Panc1 (cell line): ENCODE data around the gene GPR55. TPM values are rescaled to one million over a fixed set of nuclear protein-coding genes. Genes with fewer than 3 reads are reported as not detected.

ENCODE experiments used
- ATAC-seq: fragments of 200-7000 bp; cut with Tn5 transposase; 2 replicates; pipeline ENCODE4 v1.9.1; 2020; ENCODE audit warnings: mild to moderate bottlenecking, moderate library complexity
- BruUV-seq: library from RNA; stranded (reverse); fragments of 400-500 nt; replicated peaks from 2 replicates; lab custom pipeline; 2021; lab: Mats Ljungman, UMichigan
- CTCF ChIA-PET: fragments of 300-600 bp; sonication (Branson Sonifier 250); formaldehyde crosslinking; loops from one replicate; lab custom pipeline; 2022; ENCODE audit warnings: antibody characterized with exemption; lab: Charles Lee
- POLR2A ChIA-PET: fragments of 300-600 bp; sonication (Branson Sonifier 250); formaldehyde crosslinking; loops from one replicate; lab custom pipeline; 2022; ENCODE audit warnings: antibody characterized with exemption; lab: Charles Lee
- DNase-seq: peaks from one replicate; pipeline ENCODE4 v3.0.0-alpha.2; 2010; ENCODE audit warnings: low read depth, low spot score
- H3K27ac ChIP-seq: 2 replicates; pipeline ENCODE4 v1.5.1; 2011; ENCODE audit warnings: mild to moderate bottlenecking, low read length, inconsistent platforms
- H3K27me3 ChIP-seq: fragments of 200-500 bp; sonication (Bioruptor generic); 2 replicates; pipeline ENCODE4 v1.6.0; 2014; ENCODE audit warnings: low read length, inconsistent platforms; ENCODE audit not compliant: control insufficient read depth, insufficient read depth
- H3K36me3 ChIP-seq: fragments of 200-500 bp; sonication (Bioruptor generic); 2 replicates; pipeline ENCODE4 v1.5.1; 2014; ENCODE audit warnings: inconsistent platforms, mild to moderate bottlenecking, low read length, moderate library complexity; ENCODE audit not compliant: control insufficient read depth, insufficient read depth
- H3K4me1 ChIP-seq: 2 replicates; pipeline ENCODE4 v1.5.1; 2011; ENCODE audit warnings: inconsistent platforms, mild to moderate bottlenecking, low read length, moderate library complexity; ENCODE audit not compliant: control insufficient read depth, insufficient read depth
- H3K4me3 ChIP-seq, 2 experiments: 2 replicates each; pipeline ENCODE4 v1.5.1; 2011 to 2012; ENCODE audit warnings: low read depth in 2 of 2, low read length in 2 of 2, mild to moderate bottlenecking in 2 of 2, inconsistent platforms in 1 of 2, moderate library complexity in 1 of 2
- H3K9me3 ChIP-seq: fragments of 200-500 bp; sonication (Bioruptor generic); 2 replicates; pipeline ENCODE4 v1.5.1; 2014; ENCODE audit warnings: low read depth, mild to moderate bottlenecking, inconsistent platforms, low read length, moderate library complexity; ENCODE audit not compliant: control insufficient read depth, insufficient read depth
- CTCF ChIP-seq: fragments of 450-650 bp; IDR thresholded peaks from 2 replicates; pipeline ENCODE4 v1.5.1; 2017; ENCODE audit warnings: mild to moderate bottlenecking
- POLR2AphosphoS5 ChIP-seq: IDR thresholded peaks from 2 replicates; pipeline ENCODE4 v1.6.1; 2012; ENCODE audit warnings: mild to moderate bottlenecking, low read depth, low read length, moderate library complexity
- REST ChIP-seq, 2 experiments: IDR thresholded peaks; 2 replicates each; pipeline ENCODE4 v1.6.1; 2011 to 2012; ENCODE audit warnings: low read depth in 2 of 2, control low read depth in 1 of 2, low read length in 1 of 2, mild to moderate bottlenecking in 1 of 2, moderate library complexity in 1 of 2; ENCODE audit not compliant: insufficient read depth in 1 of 2
- SIN3A ChIP-seq: IDR thresholded peaks from 2 replicates; pipeline ENCODE4 v1.6.1; 2012; ENCODE audit warnings: low read depth, mild to moderate bottlenecking, low read length, moderate library complexity, borderline replicate concordance; ENCODE audit not compliant: insufficient read depth
- TCF7L2 ChIP-seq: IDR thresholded peaks from 2 replicates; pipeline ENCODE4 v1.6.1; 2011; ENCODE audit warnings: mild to moderate bottlenecking, low read depth, low read length, inconsistent platforms
- in situ Hi-C: cut with HindIII; loops from 2 replicates; pipeline ENCODE4 v1.10.0; 2016; ENCODE audit warnings: low sequenced_read_pairs, low pct_unique_long_range_greater_than_20kb
- intact Hi-C: fragments of 100-400 bp; cut with micrococcal nuclease; formaldehyde crosslinking; loops from one replicate; pipeline ENCODE4 v1.10.0; 2022; ENCODE audit not compliant: unreplicated experiment
- total RNA-seq: library from RNA; stranded (reverse); gene quantifications from one replicate; pipeline ENCODE4 v1.2.1, GENCODE V29; 2021; ENCODE audit not compliant: unreplicated experiment

Gene GPR55
- total RNA-seq, 1 experiment from 2014 or later, result 0.08 TPM

- Histone ChIP-seq H3K9me3 (peaks cover 8% of the 10 kb centered on the region; the same call in 1 of the 2 replicates), H3K4me1 (no peaks in the 10 kb centered on the region), H3K36me3 (no peaks in the 10 kb centered on the region), H3K4me3 (no peak overlapping the region), H3K27me3 (no peaks in the 10 kb centered on the region), H3K27ac (no peak overlapping the region)
- no peak for DNase-seq
- ChIA-PET POLR2A (no interaction called here), CTCF (interaction anchor here (0.6 kb wide), 1 partner anchor 15 kb away, joined by 4 read pairs; no protein-coding TSS in a partner anchor)
- in situ Hi-C loops, result no loop called here
- BruUV-seq, result no TSS peak
- 0 out of 2 replicates have a peak, but pooled peaks have one; percentile 47 for ATAC-seq
- intact Hi-C loops, result no loop called here
- TF ChIP-seq TCF7L2 (no peak), REST (IDR thresholded peaks at IDR 0.05; ENCODE audit: insufficient read depth in 1 of 2, low read depth in 2 of 2, low read length in 1 of 2) (no peak), SIN3A (no peak), CTCF (no peak), POLR2AphosphoS5 (no peak)
These were observed 7.8 kb upstream of the GPR55 start for GRCh38 chr2:230932556-230933511.

- intact Hi-C loops (no loop called here), in situ Hi-C loops (no loop called here)
- Histone ChIP-seq H3K4me1 (no peaks in the 10 kb centered on the region), H3K36me3 (no peaks in the 10 kb centered on the region), H3K4me3 (no peak overlapping the region), H3K27me3 (no peaks in the 10 kb centered on the region), H3K27ac (no peak overlapping the region), H3K9me3 (no peaks in the 10 kb centered on the region)
- ChIA-PET CTCF (interaction anchor here (0.6 kb wide), 1 partner anchor 14 kb away, joined by 4 read pairs; no protein-coding TSS in a partner anchor), POLR2A (no interaction called here)
- ATAC-seq (no peak), DNase-seq (no peak)
- no peak for TF ChIP-seq TCF7L2
- no peak for TF ChIP-seq REST (IDR thresholded peaks at IDR 0.05; ENCODE audit: insufficient read depth in 1 of 2, low read depth in 2 of 2, low read length in 1 of 2)
- TF ChIP-seq SIN3A, result no peak
- no peak for TF ChIP-seq POLR2AphosphoS5
- no peak for TF ChIP-seq CTCF
- no TSS peak for BruUV-seq
These were observed 6.7 kb upstream of the GPR55 start for GRCh38 chr2:230931556-230932231.
